C4-2B (cell line): ENCODE measurements around the gene REEP1.

Experiments
- ZFX ChIP-seq: fragments of 450-650 bp; IDR thresholded peaks from 2 replicates; pipeline ENCODE4 v1.6.1; 2017
- TF ChIP-seq, protein P1 (sequence below): fragments of 450-650 bp; conservative IDR thresholded peaks from 2 replicates; pipeline ENCODE4 v1.5.1; 2017; ENCODE audit warnings: mild to moderate bottlenecking

DNA sequence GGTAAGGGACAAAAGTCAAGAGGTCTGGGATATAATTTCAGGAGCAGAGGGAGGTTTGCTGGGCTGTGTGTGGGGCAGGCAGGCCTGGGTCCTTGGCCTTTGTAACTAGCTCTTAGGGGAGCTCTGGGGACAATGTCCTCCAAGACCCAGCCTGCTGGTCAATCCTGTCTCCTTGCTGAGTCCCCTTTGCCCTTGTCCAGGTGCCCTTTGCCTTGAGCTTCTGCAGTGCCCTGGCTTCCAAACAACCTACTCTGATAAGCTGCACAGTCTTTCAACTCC, 30.0 kb upstream of the REEP1 start:
- TF ChIP-seq, protein P1, sequence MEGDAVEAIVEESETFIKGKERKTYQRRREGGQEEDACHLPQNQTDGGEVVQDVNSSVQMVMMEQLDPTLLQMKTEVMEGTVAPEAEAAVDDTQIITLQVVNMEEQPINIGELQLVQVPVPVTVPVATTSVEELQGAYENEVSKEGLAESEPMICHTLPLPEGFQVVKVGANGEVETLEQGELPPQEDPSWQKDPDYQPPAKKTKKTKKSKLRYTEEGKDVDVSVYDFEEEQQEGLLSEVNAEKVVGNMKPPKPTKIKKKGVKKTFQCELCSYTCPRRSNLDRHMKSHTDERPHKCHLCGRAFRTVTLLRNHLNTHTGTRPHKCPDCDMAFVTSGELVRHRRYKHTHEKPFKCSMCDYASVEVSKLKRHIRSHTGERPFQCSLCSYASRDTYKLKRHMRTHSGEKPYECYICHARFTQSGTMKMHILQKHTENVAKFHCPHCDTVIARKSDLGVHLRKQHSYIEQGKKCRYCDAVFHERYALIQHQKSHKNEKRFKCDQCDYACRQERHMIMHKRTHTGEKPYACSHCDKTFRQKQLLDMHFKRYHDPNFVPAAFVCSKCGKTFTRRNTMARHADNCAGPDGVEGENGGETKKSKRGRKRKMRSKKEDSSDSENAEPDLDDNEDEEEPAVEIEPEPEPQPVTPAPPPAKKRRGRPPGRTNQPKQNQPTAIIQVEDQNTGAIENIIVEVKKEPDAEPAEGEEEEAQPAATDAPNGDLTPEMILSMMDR = no peak
- TF ChIP-seq ZFX = no peak
